NCI-H1092 treated with DMSO at 0.1 percent for 48 hours (cell line): ENCODE results near the gene RUNX2.

Source experiments
- DNase-seq: peaks from one replicate; lab custom pipeline; 2025; lab: John Stamatoyannopoulos, UW

The RUNX2 gene

GRCh38 chr6:45415315-45415714 lies 87.2 kb downstream of the RUNX2 start:
- no peak for DNase-seq

GRCh38 chr6:45415788-45416518 lies 87.8 kb downstream of the RUNX2 start:
- no peak for DNase-seq

GRCh38 chr6:45416700-45417099 lies 88.6 kb downstream of the RUNX2 start:
- no peak for DNase-seq

GRCh38 chr6:45417436-45417835 lies 89.3 kb downstream of the RUNX2 start:
- DNase-seq = no peak

- no peak for DNase-seq
These were observed 91.5 kb downstream of the RUNX2 start for GRCh38 chr6:45419571-45420082.

- no peak for DNase-seq
These were observed 92.2 kb downstream of the RUNX2 start for GRCh38 chr6:45420083-45420908.

GRCh38 chr6:45420909-45421708 lies 93.0 kb downstream of the RUNX2 start:
- no peak for DNase-seq

GRCh38 chr6:45421709-45422502 lies 93.8 kb downstream of the RUNX2 start:
- peak; percentile 16 for DNase-seq

GRCh38 chr6:45422503-45423110 lies 94.5 kb downstream of the RUNX2 start:
- no peak for DNase-seq

GRCh38 chr6:45423111-45423823 lies 95.1 kb downstream of the RUNX2 start:
- no peak for DNase-seq

- DNase-seq = no peak
These were observed 95.8 kb downstream of the RUNX2 start for GRCh38 chr6:45423824-45424450.

- no peak for DNase-seq
These were observed 96.3 kb downstream of the RUNX2 start for GRCh38 chr6:45424451-45424861.

GRCh38 chr6:45426251-45426650 lies 98.1 kb downstream of the RUNX2 start:
- no peak for DNase-seq

- no peak for DNase-seq
These were observed 99.6 kb downstream of the RUNX2 start for GRCh38 chr6:45427726-45428125.

GRCh38 chr6:45428727-45429126 lies 100.6 kb downstream of the RUNX2 start:
- DNase-seq = no peak

GRCh38 chr6:45430590-45431202 lies 102.6 kb downstream of the RUNX2 start:
- DNase-seq = no peak

- DNase-seq = no peak
These were observed 103.4 kb downstream of the RUNX2 start for GRCh38 chr6:45431317-45432065.

- DNase-seq = no peak
These were observed 104.8 kb downstream of the RUNX2 start for GRCh38 chr6:45432977-45433376.
